ENCODE results near the gene SNX20.

GRCh38 chr16:50695017-50696000, 14.2 kb upstream of the SNX20 start:
- TF ChIP-seq, protein P1, sequence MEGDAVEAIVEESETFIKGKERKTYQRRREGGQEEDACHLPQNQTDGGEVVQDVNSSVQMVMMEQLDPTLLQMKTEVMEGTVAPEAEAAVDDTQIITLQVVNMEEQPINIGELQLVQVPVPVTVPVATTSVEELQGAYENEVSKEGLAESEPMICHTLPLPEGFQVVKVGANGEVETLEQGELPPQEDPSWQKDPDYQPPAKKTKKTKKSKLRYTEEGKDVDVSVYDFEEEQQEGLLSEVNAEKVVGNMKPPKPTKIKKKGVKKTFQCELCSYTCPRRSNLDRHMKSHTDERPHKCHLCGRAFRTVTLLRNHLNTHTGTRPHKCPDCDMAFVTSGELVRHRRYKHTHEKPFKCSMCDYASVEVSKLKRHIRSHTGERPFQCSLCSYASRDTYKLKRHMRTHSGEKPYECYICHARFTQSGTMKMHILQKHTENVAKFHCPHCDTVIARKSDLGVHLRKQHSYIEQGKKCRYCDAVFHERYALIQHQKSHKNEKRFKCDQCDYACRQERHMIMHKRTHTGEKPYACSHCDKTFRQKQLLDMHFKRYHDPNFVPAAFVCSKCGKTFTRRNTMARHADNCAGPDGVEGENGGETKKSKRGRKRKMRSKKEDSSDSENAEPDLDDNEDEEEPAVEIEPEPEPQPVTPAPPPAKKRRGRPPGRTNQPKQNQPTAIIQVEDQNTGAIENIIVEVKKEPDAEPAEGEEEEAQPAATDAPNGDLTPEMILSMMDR (IDR thresholded peaks at IDR 0.05), result no peak
- TF ChIP-seq POLR2A (IDR thresholded peaks at IDR 0.05) (no peak), POLR2AphosphoS5 (IDR thresholded peaks at IDR 0.05) (no peak)

All from transverse colon (tissue), 4 donors.